ENCODE measurements around the gene KAT14. TPM values are rescaled to one million over a fixed set of nuclear protein-coding genes. Genes with fewer than 3 reads are reported as not detected.

Gene KAT14
- total and polyA plus RNA-seq, 12 donors = 5.7 to 29.2 (median 15.6) TPM

- TF ChIP-seq POLR2A (IDR thresholded peaks at IDR 0.05) = no peak
- TF ChIP-seq, protein P1, sequence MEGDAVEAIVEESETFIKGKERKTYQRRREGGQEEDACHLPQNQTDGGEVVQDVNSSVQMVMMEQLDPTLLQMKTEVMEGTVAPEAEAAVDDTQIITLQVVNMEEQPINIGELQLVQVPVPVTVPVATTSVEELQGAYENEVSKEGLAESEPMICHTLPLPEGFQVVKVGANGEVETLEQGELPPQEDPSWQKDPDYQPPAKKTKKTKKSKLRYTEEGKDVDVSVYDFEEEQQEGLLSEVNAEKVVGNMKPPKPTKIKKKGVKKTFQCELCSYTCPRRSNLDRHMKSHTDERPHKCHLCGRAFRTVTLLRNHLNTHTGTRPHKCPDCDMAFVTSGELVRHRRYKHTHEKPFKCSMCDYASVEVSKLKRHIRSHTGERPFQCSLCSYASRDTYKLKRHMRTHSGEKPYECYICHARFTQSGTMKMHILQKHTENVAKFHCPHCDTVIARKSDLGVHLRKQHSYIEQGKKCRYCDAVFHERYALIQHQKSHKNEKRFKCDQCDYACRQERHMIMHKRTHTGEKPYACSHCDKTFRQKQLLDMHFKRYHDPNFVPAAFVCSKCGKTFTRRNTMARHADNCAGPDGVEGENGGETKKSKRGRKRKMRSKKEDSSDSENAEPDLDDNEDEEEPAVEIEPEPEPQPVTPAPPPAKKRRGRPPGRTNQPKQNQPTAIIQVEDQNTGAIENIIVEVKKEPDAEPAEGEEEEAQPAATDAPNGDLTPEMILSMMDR (IDR thresholded peaks at IDR 0.05) = no peak
- intact Hi-C loops (cut with DNase I) = no loop called here
- peaks cover 0 to 34% of the 10 kb centered on the region in 2 donors for H3K36me3 ChIP-seq (replicated peaks in 1 of 2)
- no peak overlapping the region for H3K27ac ChIP-seq
- peaks cover 0 to 10% of the 10 kb centered on the region in 2 donors for H3K4me1 ChIP-seq (replicated peaks in 1 of 2)
- DNase-seq = no peak
- WGBS, 4 donors = 93 to 97% (median 96%) methylated on average over 2 of the region's 2 CpGs
- H3K9me3 ChIP-seq (replicated peaks in 1 of 3) = no peaks in the 10 kb centered on the region
- H3K27me3 ChIP-seq = no peaks in the 10 kb centered on the region
- no peak overlapping the region for H3K4me3 ChIP-seq
These were observed 26.7 kb downstream of the KAT14 start for GRCh38 chr20:18164356-18164755.

DNA sequence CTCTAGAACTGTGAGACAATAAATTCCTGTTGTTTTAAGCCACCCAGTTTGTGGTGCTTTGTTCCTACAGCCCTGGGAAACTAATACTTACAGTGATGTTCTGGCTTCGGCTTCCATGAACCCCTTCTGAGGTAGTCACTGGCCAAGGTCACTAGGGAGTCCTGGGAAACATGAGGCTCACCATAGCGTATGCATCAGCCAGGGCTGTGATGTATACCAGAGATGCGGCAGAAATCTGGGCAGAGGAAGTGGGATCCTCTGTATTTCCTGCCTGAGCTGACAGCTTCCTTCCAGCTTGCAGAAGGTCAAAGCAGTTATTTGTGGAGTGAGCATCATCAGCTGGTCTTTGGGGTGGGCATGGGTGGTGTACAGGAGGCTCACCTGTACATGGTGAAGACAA is 27.9 kb downstream of the KAT14 start:
- intact Hi-C loops (cut with DNase I) = no loop called here
- no peak for TF ChIP-seq POLR2A (IDR thresholded peaks at IDR 0.05)
- TF ChIP-seq, protein P1 (IDR thresholded peaks at IDR 0.05) = no peak
- peak in 1 of 7 donors; percentile 3 for DNase-seq
- no peak overlapping the region for H3K4me3 ChIP-seq
- H3K27me3 ChIP-seq = no peaks in the 10 kb centered on the region
- peaks cover 0 to 23% of the 10 kb centered on the region in 2 donors for H3K36me3 ChIP-seq (replicated peaks in 1 of 2)
- no peaks in the 10 kb centered on the region for H3K9me3 ChIP-seq (replicated peaks in 1 of 3)
- no peak overlapping the region for H3K27ac ChIP-seq
- peaks cover 0 to 10% of the 10 kb centered on the region in 2 donors for H3K4me1 ChIP-seq (replicated peaks in 1 of 2)
- WGBS, 4 donors = 62 to 75% (median 71%) methylated on average over 3 of the region's 3 CpGs

- WGBS, 4 donors = 72 to 80% (median 78%) methylated on average over 5 of the region's 5 CpGs
- TF ChIP-seq, protein P1 (IDR thresholded peaks at IDR 0.05) = no peak
- TF ChIP-seq POLR2A (IDR thresholded peaks at IDR 0.05) = no peak
- H3K4me1 ChIP-seq (replicated peaks in 1 of 2) = peaks cover 0 to 10% of the 10 kb centered on the region in 2 donors
- no peak overlapping the region for H3K27ac ChIP-seq
- no peaks in the 10 kb centered on the region for H3K27me3 ChIP-seq
- H3K36me3 ChIP-seq (replicated peaks in 1 of 2) = peaks cover 0 to 21% of the 10 kb centered on the region in 2 donors
- no peak overlapping the region for H3K4me3 ChIP-seq
- no peak for DNase-seq
- H3K9me3 ChIP-seq (replicated peaks in 1 of 3) = no peaks in the 10 kb centered on the region
- intact Hi-C loops (cut with DNase I) = no loop called here
These were observed 28.7 kb downstream of the KAT14 start for GRCh38 chr20:18166241-18166881.

GRCh38 chr20:18166950-18167349 is 29.3 kb downstream of the KAT14 start:
- no peaks in the 10 kb centered on the region for H3K27me3 ChIP-seq
- no peak overlapping the region for H3K4me3 ChIP-seq
- DNase-seq = no peak
- peaks cover 0 to 17% of the 10 kb centered on the region in 2 donors for H3K36me3 ChIP-seq (replicated peaks in 1 of 2)
- WGBS, 4 donors = 73 to 100% (median 95%) methylated on average over 1 of the region's 1 CpG
- H3K9me3 ChIP-seq (replicated peaks in 1 of 3) = no peaks in the 10 kb centered on the region
- TF ChIP-seq, protein P1 (IDR thresholded peaks at IDR 0.05) = no peak
- no peak for TF ChIP-seq POLR2A (IDR thresholded peaks at IDR 0.05)
- intact Hi-C loops (cut with DNase I) = no loop called here
- no peak overlapping the region for H3K27ac ChIP-seq
- H3K4me1 ChIP-seq (replicated peaks in 1 of 2) = peaks cover 0 to 10% of the 10 kb centered on the region in 2 donors

Measured in adrenal gland (tissue), 12 donors.